ENCODE data around the gene CLRN1.

DNA sequence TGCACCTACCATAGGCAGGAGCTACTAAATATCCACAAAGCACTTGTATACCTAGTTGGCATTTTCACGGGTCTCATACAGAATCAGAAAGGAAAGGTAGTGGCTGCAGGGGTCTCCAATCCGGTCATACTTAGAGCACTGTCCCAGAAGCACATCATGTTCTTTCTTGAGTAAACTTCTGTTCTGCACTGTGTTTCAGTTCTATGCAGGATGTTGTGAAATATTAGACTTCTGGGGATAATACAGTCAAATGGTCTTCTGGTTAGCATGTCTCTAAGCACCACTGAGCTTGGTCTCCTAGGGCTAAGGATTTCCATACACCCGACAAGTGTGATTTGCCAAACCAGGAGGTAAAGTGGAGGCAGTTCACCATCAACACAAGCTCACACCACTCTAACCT lies 95.2 kb downstream of the CLRN1 start:
- TF ChIP-seq, protein P1, sequence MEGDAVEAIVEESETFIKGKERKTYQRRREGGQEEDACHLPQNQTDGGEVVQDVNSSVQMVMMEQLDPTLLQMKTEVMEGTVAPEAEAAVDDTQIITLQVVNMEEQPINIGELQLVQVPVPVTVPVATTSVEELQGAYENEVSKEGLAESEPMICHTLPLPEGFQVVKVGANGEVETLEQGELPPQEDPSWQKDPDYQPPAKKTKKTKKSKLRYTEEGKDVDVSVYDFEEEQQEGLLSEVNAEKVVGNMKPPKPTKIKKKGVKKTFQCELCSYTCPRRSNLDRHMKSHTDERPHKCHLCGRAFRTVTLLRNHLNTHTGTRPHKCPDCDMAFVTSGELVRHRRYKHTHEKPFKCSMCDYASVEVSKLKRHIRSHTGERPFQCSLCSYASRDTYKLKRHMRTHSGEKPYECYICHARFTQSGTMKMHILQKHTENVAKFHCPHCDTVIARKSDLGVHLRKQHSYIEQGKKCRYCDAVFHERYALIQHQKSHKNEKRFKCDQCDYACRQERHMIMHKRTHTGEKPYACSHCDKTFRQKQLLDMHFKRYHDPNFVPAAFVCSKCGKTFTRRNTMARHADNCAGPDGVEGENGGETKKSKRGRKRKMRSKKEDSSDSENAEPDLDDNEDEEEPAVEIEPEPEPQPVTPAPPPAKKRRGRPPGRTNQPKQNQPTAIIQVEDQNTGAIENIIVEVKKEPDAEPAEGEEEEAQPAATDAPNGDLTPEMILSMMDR (IDR thresholded peaks at IDR 0.05), result no peak
- TF ChIP-seq POLR2A (IDR thresholded peaks at IDR 0.05; ENCODE audit: low read depth) (no peak), EP300 (IDR thresholded peaks at IDR 0.05) (no peak), POLR2AphosphoS5 (IDR thresholded peaks at IDR 0.05) (no peak)

All from esophagus muscularis mucosa (tissue), 4 donors.